Keratinocyte (primary cell): ENCODE results near the gene GRK4.

Experiments used
- CTCF ChIP-seq, 3 experiments: IDR thresholded peaks in 1 of 3; conservative IDR thresholded peaks in 1 of 3; optimal IDR thresholded peaks in 1 of 3; 2 replicates in 2 of 3; 3 replicates in 1 of 3; pipeline versions ENCODE3 to v1.5.1; 2011; ENCODE audit warnings: low read length in 3 of 3, mild to moderate bottlenecking in 3 of 3, moderate library complexity in 2 of 3, control low read depth in 1 of 3, inconsistent platforms in 1 of 3; ENCODE audit not compliant: insufficient read depth in 2 of 3; ENCODE audit errors: extremely low read depth in 1 of 3
- EZH2 ChIP-seq: IDR thresholded peaks from one replicate; pipeline ENCODE4 v1.6.1; 2012; ENCODE audit warnings: inconsistent platforms, mild to moderate bottlenecking, low read length, moderate library complexity

- TF ChIP-seq EZH2 (no peak), CTCF (optimal IDR thresholded peaks at IDR 0.05 in 1 of 3, IDR thresholded peaks at IDR 0.05 in 1 of 3, conservative IDR thresholded peaks at IDR 0.05 in 1 of 3; ENCODE audit: extremely low read depth in 1 of 3, insufficient read depth in 2 of 3, low read length in 3 of 3) (no peak)
These were observed 59.3 kb downstream of the GRK4 start for GRCh38 chr4:3022651-3023050.
